Omental fat pad (tissue), 4 donors: ENCODE results near the gene MDP1. TPM values are rescaled to one million over a fixed set of nuclear protein-coding genes. Genes with fewer than 3 reads are reported as not detected.

Experiments
- ATAC-seq: fragments of 150-250 bp; one replicate; pipeline ENCODE4 v1.9.1; 2016; ENCODE audit warnings: mild to moderate bottlenecking, moderate library complexity; ENCODE audit not compliant: low FRiP score
- DNase-seq: peaks from one replicate; pipeline ENCODE4 v3.0.0-alpha.2; 2019; ENCODE audit warnings: low spot score
- total RNA-seq, 4 donors: library from RNA; depleted of rRNA; stranded (reverse); fragments of >200 nt; gene quantifications; one replicate each; pipeline ENCODE4 v1.1.0, GENCODE V29; 2016
- TF ChIP-seq, protein P1 (sequence below), 3 donors: fragments of 450-650 bp; IDR thresholded peaks; one replicate each; pipeline ENCODE4 v1.5.1; 2016 to 2017; ENCODE audit warnings: antibody characterized with exemption in 3 of 3, mild to moderate bottlenecking in 3 of 3, moderate library complexity in 2 of 3

Gene MDP1
- total RNA-seq, 4 donors from 2014 or later: 9.0 to 18.1 (median 12.5) TPM

DNA sequence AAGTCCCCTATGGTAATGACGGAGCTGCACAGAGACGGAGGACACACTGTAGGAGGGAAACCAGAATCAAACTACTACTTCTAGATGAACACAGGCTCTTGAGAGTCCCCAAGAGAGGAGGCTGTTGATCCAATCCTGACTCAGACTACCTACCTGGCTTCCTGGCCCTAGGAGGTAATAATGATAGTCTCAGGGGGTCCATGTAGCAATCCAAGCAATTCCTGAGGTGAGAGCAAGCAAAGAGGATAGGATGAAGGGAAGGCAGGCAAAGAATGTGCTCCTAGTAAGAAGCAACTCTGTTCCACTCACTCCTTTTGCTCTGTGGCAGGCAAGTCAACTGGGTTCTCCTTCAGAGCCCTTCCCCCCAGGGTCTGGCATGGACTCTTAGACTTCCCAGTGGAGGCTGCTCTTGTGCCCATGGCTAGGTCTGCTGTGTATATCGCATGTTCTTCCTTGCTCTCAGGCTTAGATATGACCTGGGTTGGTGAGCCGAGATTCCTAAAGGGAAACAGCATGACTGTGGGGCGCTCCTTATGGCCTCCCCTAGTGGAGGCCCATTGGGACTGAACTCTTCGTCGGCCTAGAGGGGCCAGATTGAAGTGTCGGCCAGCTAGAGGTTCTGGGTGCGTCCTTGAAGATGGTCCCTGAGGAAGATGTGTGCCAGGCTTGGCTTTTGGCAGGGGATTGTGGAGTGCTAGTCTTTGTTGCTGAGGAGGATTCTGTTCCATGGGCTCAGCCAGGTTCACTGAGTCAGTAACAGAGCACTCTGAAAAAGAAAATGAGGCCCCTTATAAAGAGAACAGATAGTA lies 24.4 kb upstream of the MDP1 start:
- DNase-seq: no peak
- TF ChIP-seq, protein P1, sequence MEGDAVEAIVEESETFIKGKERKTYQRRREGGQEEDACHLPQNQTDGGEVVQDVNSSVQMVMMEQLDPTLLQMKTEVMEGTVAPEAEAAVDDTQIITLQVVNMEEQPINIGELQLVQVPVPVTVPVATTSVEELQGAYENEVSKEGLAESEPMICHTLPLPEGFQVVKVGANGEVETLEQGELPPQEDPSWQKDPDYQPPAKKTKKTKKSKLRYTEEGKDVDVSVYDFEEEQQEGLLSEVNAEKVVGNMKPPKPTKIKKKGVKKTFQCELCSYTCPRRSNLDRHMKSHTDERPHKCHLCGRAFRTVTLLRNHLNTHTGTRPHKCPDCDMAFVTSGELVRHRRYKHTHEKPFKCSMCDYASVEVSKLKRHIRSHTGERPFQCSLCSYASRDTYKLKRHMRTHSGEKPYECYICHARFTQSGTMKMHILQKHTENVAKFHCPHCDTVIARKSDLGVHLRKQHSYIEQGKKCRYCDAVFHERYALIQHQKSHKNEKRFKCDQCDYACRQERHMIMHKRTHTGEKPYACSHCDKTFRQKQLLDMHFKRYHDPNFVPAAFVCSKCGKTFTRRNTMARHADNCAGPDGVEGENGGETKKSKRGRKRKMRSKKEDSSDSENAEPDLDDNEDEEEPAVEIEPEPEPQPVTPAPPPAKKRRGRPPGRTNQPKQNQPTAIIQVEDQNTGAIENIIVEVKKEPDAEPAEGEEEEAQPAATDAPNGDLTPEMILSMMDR (IDR thresholded peaks at IDR 0.05): no peak
- ATAC-seq: no peak

DNA sequence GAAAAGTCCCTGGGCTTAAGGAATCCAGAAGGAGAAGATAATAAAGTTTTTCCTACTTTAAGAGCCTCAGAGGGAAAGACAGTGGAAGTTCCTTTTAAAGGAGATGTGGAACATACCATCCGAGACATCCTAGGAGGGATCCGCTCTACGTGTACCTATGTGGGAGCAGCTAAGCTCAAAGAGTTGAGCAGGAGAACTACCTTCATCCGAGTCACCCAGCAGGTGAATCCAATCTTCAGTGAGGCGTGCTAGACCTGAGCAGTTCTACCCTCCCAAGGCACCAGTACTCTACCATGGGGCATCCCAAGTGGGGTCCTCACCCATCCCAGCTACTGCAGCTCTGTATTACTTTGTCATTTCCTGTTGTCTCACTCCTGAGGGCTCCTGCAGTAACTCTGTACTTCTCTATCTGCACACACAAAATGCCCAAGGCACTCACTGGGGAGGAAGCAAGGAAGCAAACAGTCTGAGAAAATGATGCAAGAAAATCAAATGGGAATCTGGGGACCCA lies 22.7 kb upstream of the MDP1 start:
- ATAC-seq (no peak), DNase-seq (no peak)
- TF ChIP-seq, protein P1 (IDR thresholded peaks at IDR 0.05): no peak

DNA sequence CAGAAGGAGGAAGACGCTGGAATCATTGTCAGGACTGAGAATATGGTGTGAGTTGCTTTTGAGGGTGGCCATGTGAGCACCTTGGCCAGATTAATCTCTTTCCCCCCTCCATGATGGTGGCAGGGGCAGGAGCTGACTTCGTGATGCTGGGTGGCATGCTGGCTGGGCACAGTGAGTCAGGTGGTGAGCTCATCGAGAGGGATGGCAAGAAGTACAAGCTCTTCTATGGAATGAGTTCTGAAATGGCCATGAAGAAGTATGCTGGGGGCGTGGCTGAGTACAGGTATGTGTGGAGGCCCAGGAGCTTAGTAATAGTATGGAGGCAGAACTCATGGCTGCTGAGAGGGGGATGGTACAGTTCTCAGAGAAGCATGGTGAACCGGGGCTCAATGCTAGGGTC lies 22.3 kb upstream of the MDP1 start:
- TF ChIP-seq, protein P1 (IDR thresholded peaks at IDR 0.05): no peak
- ATAC-seq (no peak), DNase-seq (no peak)

DNA sequence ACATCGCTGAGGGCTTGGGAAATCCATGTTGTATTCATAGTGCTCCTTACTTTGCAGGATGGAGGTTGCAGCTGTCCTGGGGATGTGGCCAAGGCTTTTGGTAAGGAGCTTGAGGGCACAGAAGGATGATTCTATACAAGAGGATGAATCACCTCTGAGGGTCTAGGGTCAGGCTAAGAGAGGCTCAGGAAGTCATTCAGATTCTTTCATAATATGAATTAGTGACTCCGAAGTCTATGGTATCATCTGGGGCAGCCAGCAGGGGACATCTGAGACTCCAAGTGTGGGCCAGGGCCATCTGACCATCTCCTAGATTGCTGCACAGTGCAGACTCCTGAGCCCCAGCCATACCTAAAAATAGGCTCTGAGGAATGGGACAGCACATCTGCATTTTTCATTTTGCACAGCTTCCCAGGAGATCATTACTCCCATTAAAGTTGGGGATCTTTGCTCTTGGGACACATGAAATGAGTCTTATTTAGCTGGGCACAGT lies 21.6 kb upstream of the MDP1 start:
- TF ChIP-seq, protein P1 (IDR thresholded peaks at IDR 0.05): no peak
- ATAC-seq: no peak
- no peak for DNase-seq

DNA sequence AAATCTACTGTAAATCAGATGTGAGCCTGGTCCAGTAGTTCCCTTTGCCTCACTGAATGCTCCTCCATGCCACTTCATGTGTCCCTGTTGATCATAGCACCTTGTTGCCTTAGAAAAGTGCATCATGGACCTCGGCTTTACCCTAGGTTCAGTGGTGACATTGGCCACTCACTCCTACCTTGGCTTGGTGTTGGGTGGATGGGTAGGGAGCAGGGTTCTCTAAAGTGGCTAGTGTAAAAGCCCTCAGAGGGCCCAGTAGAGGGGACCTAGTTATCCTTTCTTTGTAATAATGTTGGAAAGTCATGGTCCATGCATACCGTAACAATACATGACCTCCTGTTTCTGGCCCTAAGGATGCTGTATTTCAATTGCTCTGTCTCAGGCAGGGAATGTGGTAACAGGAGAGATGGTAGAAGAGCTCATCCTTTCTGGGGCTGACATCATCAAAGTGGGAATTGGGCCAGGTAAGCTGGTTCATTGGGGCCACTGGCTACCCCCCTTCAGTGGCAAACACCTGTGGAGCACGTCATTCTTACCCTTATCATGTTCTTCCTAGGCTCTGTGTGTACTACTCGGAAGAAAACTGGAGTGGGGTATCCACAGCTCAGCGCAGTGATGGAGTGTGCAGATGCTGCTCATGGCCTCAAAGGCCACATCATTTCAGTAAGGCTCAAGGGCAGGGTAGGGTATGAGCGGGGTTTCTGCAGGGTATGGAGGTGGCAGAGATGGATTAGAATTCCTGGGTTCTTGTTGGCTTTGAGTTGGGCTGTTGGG lies 21.0 kb upstream of the MDP1 start:
- DNase-seq (no peak), ATAC-seq (no peak)
- TF ChIP-seq, protein P1 (IDR thresholded peaks at IDR 0.05): no peak

DNA sequence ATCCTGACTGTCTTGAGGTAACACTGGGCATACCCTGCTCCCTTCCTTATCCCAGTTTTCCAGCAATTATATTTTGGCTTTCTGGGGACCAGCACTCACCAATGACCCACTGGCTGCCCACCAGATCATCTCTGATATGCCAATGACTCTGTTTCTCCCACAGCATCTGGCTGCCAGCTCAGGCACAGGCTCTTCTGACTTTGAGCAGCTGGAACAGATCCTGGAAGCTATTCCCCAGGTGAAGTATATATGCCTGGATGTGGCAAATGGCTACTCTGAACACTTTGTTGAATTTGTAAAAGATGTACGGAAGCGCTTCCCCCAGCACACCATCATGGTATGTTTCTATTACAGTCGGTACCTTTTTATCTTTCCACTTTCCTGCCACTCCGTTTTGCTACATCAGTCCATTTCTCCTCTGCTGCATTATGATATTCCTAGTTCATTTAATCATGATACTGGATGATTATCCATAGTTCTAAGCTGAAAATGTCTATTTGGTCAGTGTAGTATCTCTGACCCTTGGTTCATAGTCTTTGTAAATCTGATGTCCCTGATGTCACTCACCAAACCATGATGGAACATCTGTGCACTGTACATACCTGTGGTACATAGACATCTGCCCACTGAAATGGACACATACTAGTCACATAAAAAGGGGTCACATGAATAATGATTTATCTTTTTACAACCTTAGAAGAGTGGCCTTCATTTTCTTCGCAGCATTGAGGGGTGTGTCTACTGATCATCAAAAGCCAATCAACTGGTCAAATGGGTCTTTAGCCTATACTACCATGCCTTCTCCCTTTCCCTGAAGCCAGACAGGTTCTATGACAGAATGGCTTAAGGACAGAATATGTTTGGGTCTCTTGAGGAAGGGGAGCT lies 20.2 kb upstream of the MDP1 start:
- no peak for DNase-seq
- TF ChIP-seq, protein P1 (IDR thresholded peaks at IDR 0.05): no peak
- no peak for ATAC-seq
